Kidney (tissue), 14 donors: ENCODE results near the gene CCDC102A. TPM values are rescaled to one million over a fixed set of nuclear protein-coding genes. Genes with fewer than 3 reads are reported as not detected.
A peak's percentile ranks its signal among the peaks of the same experiment; 100 is the strongest.
"Not testable (repeated sequence)": the region's sequence is repeated elsewhere in the genome, so short reads cannot be mapped to it uniquely, and the experiment has no call there.

Source experiments
- DNase-seq, 5 donors: peaks; one replicate each; pipeline ENCODE4 v3.0.0-alpha.2; 2013 to 2020
- FAIRE-seq: peaks from 2 replicates; lab custom pipeline; 2012; peaks lifted over from hg19 to GRCh38; lab: Jason Lieb, UNC
- H3K27ac ChIP-seq, 2 donors: one replicate each; pipeline ENCODE4 v1.7.0; 2013; ENCODE audit warnings: low read depth in 2 of 2, low read length in 2 of 2, inconsistent platforms in 1 of 2
- H3K27me3 ChIP-seq: one replicate; pipeline ENCODE4 v1.7.1; 2013; ENCODE audit warnings: low read length, inconsistent platforms; ENCODE audit not compliant: control insufficient read depth, insufficient read depth
- H3K36me3 ChIP-seq, 3 donors: one replicate each; pipeline versions ENCODE4 v1.7.0 to v1.7.1; 2013; ENCODE audit warnings: low read length in 3 of 3, control low read depth in 1 of 3, inconsistent platforms in 1 of 3; ENCODE audit not compliant: insufficient read depth in 3 of 3, control insufficient read depth in 2 of 3
- H3K4me1 ChIP-seq, 3 donors: one replicate each; pipeline versions ENCODE4 v1.7.0 to v1.7.1; 2013; ENCODE audit warnings: low read length in 3 of 3, inconsistent platforms in 1 of 3, low read depth in 1 of 3; ENCODE audit not compliant: control insufficient read depth in 2 of 3, insufficient read depth in 2 of 3
- H3K4me3 ChIP-seq, 3 donors: one replicate each; pipeline versions ENCODE4 v1.7.0 to v1.8.1; 2013; ENCODE audit warnings: low read length in 3 of 3, control low read depth in 1 of 3, inconsistent platforms in 1 of 3
- H3K9ac ChIP-seq, 3 donors: one replicate each; pipeline versions ENCODE4 v1.7.0 to v1.7.1; 2013; ENCODE audit warnings: low read length in 3 of 3, control low read depth in 1 of 3, inconsistent platforms in 1 of 3
- H3K9me3 ChIP-seq, 3 donors: one replicate each; pipeline versions ENCODE4 v1.7.0 to v1.7.1; 2013; ENCODE audit warnings: low read length in 3 of 3, control low read depth in 1 of 3, inconsistent platforms in 1 of 3; ENCODE audit not compliant: control insufficient read depth in 2 of 3, insufficient read depth in 1 of 3
- CTCF ChIP-seq: IDR thresholded peaks from 3 replicates; pipeline ENCODE4 v1.5.1; 2012; ENCODE audit warnings: mild to moderate bottlenecking, moderate library complexity, borderline replicate concordance; ENCODE audit not compliant: insufficient read depth; ENCODE audit errors: extremely low read depth
- intact Hi-C: fragments of 100-400 bp; cut with DNase I; formaldehyde crosslinking; loops from one replicate; pipeline ENCODE4 v1.11.1; 2022
- polyA plus RNA-seq: library from polyadenylated mRNA; stranded (reverse); fragments of 350-450 nt; fragmentation: Illumina TruSeq; extraction: RNeasy Lipid Tissue Mini Kit (QIAGEN cat#74804); gene quantifications from one replicate; pipeline ENCODE4 v1.2.3, GENCODE V29; 2014; ENCODE audit warnings: low read depth, low replicate concordance; ENCODE audit not compliant: insufficient read depth
- total RNA-seq: library from RNA; stranded (reverse); fragmentation: NEBNext Ultra II Directional; extraction: Animal tissue kit (Norgen Biotek cat#: 25700); gene quantifications from one replicate; pipeline ENCODE4 v1.2.1, GENCODE V29; 2021
- donor health status: control.
- donor health status: control.
- donor health status: control.
- donor health status: control.
- donor health status: control.
- donor health status: DM: yes; HTN: yes; CAD: no.
- donor health status: Normal renal cell carcinoma (clear cell type).

CCDC102A gene
- total and polyA plus RNA-seq, 2 donors from 2014 or later = 5.7 to 11.9 TPM

GRCh38 chr16:57502048-57502775 is 34.2 kb downstream of the CCDC102A start:
- no peaks in the 10 kb centered on the region for H3K27me3 ChIP-seq
- H3K9ac ChIP-seq = no peak overlapping the region
- H3K9me3 ChIP-seq = no peaks in the 10 kb centered on the region
- FAIRE-seq (no peak), DNase-seq (peak in 1 of 5 donors; percentile 29)
- intact Hi-C loops = no loop called here
- H3K36me3 ChIP-seq = no peaks in the 10 kb centered on the region
- no peak overlapping the region for H3K27ac ChIP-seq
- H3K4me1 ChIP-seq = peaks cover 0 to 2% (median 0%) of the 10 kb centered on the region in 3 donors
- H3K4me3 ChIP-seq = no peak overlapping the region
- no peak for TF ChIP-seq CTCF

- H3K4me1 ChIP-seq = peaks cover 0 to 2% (median 0%) of the 10 kb centered on the region in 3 donors
- no peak overlapping the region for H3K9ac ChIP-seq
- H3K27me3 ChIP-seq = no peaks in the 10 kb centered on the region
- intact Hi-C loops = no loop called here
- no peak overlapping the region for H3K27ac ChIP-seq
- FAIRE-seq = no peak
- no peaks in the 10 kb centered on the region for H3K9me3 ChIP-seq
- no peaks in the 10 kb centered on the region for H3K36me3 ChIP-seq
- no peak for TF ChIP-seq CTCF
- peak in 1 of 5 donors; percentile 26 for DNase-seq
- H3K4me3 ChIP-seq = no peak overlapping the region
Measured at GRCh38 chr16:57501492-57501891, 34.9 kb downstream of the CCDC102A start.

GRCh38 chr16:57500578-57501111 is 35.7 kb downstream of the CCDC102A start:
- Histone ChIP-seq H3K27me3 (no peaks in the 10 kb centered on the region), H3K36me3 (no peaks in the 10 kb centered on the region), H3K27ac (no peak overlapping the region), H3K4me3 (no peak overlapping the region), H3K4me1 (peaks cover 0 to 2% (median 0%) of the 10 kb centered on the region in 3 donors), H3K9ac (no peak overlapping the region), H3K9me3 (no peaks in the 10 kb centered on the region)
- DNase-seq = peak in 1 of 5 donors; percentile 60
- FAIRE-seq = no peak
- intact Hi-C loops = no loop called here
- TF ChIP-seq CTCF = no peak

DNA sequence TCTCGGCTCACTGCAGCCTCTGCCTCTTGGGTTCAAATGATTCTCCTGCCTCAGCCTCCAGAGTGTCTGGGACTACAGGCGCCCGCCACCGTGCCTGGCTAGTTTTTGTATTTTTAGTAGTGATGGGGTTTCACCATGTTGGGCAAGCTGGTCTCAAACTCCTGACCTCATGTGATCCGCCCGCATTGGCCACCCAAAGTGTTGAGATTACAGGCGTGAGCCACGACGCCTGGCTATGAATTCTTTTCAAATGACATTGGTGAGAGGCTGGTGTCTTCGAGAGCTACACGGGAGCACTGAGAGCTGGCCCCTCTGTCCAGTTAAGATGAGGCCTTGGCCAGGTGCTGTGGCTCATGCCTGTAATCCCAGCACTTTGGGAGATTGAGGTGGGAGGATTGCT is 36.4 kb downstream of the CCDC102A start:
- H3K36me3 ChIP-seq, intact Hi-C loops, H3K9me3 ChIP-seq, H3K9ac ChIP-seq, H3K27ac ChIP-seq, FAIRE-seq, H3K4me1 ChIP-seq, H3K27me3 ChIP-seq, H3K4me3 ChIP-seq: not testable (repeated sequence)
- peak in 1 of 5 donors; percentile 26 for DNase-seq
